ENCODE results near the gene ATP1A1.

ATP1A1 gene

DNA sequence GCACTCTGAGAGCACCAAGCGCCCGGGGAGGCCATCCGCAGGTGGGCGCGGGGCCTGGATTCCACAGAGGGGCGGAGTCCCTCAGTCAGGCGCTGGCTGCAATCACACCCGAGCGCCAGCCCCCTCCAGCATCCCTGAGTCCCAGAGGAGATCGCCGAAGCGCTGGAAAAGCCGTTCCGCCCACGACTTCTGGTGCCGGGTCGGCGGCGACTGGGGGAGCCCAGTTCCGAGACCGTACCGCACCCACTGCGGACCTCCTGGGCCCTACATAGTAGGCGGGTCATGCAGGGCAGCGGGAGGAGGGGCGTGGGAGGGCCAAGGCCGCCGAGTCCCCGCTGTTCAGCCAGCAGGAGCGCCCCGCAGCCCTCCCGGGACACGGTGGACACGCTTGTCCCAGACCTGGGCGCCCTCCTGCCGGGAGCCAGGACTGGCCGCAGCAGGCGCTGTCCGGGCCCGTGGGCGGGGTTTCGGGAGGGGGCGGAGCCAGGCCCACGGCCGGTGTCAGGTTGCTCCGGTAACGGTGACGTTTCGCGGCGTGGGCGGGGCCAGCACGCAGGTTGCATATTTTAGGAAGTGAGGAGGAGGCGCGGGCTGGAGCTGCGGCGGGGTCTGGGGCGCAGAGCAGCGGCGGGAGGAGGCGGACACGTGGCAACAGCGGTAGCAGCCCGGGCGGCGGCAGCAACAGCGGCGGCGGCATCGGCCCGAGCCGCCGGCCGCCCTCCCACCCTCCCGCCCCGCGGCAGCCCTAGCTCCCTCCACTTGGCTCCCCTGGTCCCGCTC is at the start of gene ATP1A1:
Gene ATP1A1 (plus strand): TSS at position 594 of the 780 bp plus-strand sequence. CDS start 268 bp downstream, outside the sequence.
- DNase-seq (ENCODE audit: low read depth in 2 of 2): peak; percentile 90 to 95
- TF ChIP-seq CTCF (IDR thresholded peaks at IDR 0.05; ENCODE audit: low read depth, low read length): no peak
- peak within 1 kb of the TSS; percentile 76 to 84 for H3K4me3 ChIP-seq (replicated peaks in 1 of 2; ENCODE audit: low read depth in 2 of 2, low read length in 2 of 2)

GRCh38 chr1:116323491-116323890 is 49.6 kb upstream of the ATP1A1 start:
- H3K4me3 ChIP-seq (replicated peaks in 1 of 2; ENCODE audit: low read depth in 2 of 2, low read length in 2 of 2): no peak overlapping the region
- TF ChIP-seq CTCF (IDR thresholded peaks at IDR 0.05; ENCODE audit: low read depth, low read length): no peak
- no peak for DNase-seq (ENCODE audit: low read depth in 2 of 2)

GRCh38 chr1:116324411-116324810 is 48.6 kb upstream of the ATP1A1 start:
- TF ChIP-seq CTCF (IDR thresholded peaks at IDR 0.05; ENCODE audit: low read depth, low read length): no peak
- no peak for DNase-seq (ENCODE audit: low read depth in 2 of 2)
- no peak overlapping the region for H3K4me3 ChIP-seq (replicated peaks in 1 of 2; ENCODE audit: low read depth in 2 of 2, low read length in 2 of 2)

DNA sequence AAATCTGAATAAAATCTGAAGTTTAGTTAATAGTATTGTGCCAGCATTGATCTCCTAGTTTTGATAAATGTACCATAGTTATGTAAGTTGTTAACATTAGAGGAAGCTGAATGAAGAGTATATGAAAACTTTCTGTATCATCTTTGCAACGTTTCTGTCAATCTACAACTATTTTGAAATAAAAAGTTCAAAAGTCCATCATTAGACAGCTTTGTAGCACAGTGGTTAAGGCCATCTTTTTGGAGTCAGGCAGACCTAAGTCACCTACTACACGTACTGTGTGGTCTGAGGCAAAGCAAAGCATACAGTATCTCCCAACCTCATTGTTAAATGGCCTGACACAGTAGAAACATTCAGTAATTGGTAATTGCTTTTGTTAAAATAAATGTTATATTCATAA is 47.9 kb upstream of the ATP1A1 start:
- no peak overlapping the region for H3K4me3 ChIP-seq (replicated peaks in 1 of 2; ENCODE audit: low read depth in 2 of 2, low read length in 2 of 2)
- no peak for DNase-seq (ENCODE audit: low read depth in 2 of 2)
- TF ChIP-seq CTCF (IDR thresholded peaks at IDR 0.05; ENCODE audit: low read depth, low read length): no peak

- no peak for TF ChIP-seq CTCF (IDR thresholded peaks at IDR 0.05; ENCODE audit: low read depth, low read length)
- DNase-seq (ENCODE audit: low read depth in 2 of 2): no peak
- no peak overlapping the region for H3K4me3 ChIP-seq (replicated peaks in 1 of 2; ENCODE audit: low read depth in 2 of 2, low read length in 2 of 2)
Observed at GRCh38 chr1:116325922-116326321, 47.1 kb upstream of the ATP1A1 start.

DNA sequence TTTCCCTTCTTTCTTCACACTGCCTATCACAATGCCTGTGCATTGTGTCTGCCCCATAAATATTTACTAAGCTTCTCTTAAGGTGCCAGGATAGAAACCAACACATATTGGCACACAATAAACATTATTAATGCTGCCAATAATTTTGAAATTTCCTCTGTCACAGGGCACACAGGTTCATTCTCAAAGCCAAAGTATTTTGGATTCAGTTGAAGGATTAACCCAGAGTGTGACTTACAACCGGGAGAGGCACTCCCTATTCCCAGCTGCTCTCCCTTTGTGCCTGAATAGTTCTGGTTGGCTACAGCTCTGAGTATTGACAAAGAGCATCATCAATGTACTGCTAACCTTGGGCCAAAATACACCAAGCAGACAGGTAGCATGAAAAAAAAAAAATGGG is 46.6 kb upstream of the ATP1A1 start:
- no peak overlapping the region for H3K4me3 ChIP-seq (replicated peaks in 1 of 2; ENCODE audit: low read depth in 2 of 2, low read length in 2 of 2)
- TF ChIP-seq CTCF (IDR thresholded peaks at IDR 0.05; ENCODE audit: low read depth, low read length): no peak
- DNase-seq (ENCODE audit: low read depth in 2 of 2): no peak

DNA sequence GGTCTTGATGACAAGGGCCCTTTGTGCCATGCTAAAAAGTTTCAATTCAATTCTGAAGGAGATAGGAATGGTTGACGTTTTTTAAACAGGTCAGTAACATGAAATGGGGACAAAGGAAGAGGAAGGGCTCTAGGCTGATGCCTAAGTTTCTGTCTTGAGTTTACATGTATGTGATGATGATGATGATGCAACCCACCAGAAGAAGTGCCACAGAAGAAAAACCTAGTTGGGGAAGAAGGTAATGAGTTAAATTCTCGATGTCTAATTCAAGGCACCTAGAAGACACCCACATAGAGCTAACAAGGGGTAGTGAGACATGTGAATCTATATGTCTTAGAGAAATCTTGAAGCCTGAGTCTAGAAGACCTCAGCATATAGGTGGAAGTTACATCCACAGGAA is 44.4 kb upstream of the ATP1A1 start:
- no peak overlapping the region for H3K4me3 ChIP-seq (replicated peaks in 1 of 2; ENCODE audit: low read depth in 2 of 2, low read length in 2 of 2)
- no peak for TF ChIP-seq CTCF (IDR thresholded peaks at IDR 0.05; ENCODE audit: low read depth, low read length)
- DNase-seq (ENCODE audit: low read depth in 2 of 2): no peak

Measured in cardiac fibroblast (primary cell).